CD4-positive, alpha-beta T cell treated with Interferon gamma for 1 hour (primary cell): ENCODE measurements around the gene CNIH3.
"Not testable (repeated sequence)": the region's sequence is repeated elsewhere in the genome, so short reads cannot be mapped to it uniquely, and the experiment has no call there.

Source experiments
- DNase-seq: peaks from one replicate; pipeline ENCODE4 v3.0.0-alpha.2; 2020

Gene CNIH3

DNA sequence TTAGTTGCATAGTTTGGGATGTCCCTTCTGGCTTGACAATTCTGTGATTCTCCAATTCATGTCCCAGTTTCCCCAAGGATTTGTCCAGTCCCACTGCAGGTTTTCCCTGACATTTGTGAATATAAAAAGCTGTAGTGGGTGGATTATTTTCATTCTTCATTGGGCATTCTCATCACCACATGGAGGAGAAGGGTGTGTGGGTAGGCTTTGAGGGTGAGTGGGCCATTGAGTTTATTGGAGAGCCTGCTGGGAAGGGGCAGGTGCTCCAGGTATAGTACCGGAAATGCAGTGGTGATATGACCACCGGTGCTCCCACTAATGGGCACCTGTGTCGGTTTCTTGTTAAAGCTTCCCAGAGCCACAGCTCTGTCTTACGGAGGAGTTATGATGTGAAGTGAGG is 74.5 kb downstream of the CNIH3 start:
- DNase-seq: no peak

DNA sequence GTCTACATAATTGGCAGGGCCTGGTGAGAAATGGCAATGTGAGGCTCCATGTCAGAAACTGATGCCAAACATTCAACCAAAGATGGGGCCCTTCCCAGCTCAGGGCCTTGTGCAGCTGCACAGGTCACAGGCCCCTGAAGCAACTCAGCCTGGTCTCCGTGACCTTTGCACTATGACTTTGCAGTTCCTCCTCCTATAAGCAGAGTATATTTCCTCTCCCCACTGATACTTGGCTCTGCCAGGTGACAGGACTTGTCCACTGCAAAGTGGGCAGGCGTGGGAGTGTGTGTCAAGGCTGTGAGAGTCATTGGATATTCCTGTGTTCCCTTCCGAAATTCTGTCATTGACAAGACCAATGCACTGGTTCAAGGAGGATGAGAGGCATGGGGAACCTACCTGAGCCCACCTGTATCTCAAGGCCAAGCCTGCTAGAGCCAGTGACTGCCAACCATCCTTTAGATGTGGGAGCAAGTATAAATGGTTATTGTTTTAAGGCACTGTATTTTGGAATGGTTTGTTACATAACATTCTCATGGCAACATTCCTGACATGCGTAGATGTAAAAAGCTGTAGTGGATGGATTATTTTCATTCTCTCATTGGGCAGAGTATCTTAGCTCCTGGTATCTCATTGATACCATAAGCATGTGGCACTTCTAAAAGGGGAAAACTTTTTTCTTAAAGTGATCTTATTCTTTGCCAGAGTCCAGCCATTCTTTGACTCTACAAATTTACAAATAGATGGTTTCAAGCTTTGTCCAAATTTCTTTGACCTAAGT is 75.2 kb downstream of the CNIH3 start:
- DNase-seq: no peak

DNA sequence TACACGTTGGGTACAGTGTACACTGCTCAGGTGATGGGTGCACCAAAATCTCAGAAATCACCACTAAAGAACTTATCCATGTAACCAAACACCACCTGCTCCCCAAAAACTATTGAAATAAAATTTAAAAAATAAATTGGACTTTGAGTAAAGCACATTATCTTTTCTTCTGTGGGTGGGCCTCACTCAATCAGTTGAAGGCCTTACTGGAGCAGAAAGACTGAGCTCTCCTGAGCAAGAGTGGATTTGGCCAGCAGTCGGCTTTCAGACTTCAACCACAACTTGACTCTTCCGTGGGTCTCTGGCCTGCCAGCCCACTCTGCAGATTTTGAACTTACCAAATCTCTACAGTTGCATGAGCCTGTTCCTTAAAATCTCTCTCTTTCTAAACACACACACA is 78.9 kb downstream of the CNIH3 start:
- no peak for DNase-seq

DNA sequence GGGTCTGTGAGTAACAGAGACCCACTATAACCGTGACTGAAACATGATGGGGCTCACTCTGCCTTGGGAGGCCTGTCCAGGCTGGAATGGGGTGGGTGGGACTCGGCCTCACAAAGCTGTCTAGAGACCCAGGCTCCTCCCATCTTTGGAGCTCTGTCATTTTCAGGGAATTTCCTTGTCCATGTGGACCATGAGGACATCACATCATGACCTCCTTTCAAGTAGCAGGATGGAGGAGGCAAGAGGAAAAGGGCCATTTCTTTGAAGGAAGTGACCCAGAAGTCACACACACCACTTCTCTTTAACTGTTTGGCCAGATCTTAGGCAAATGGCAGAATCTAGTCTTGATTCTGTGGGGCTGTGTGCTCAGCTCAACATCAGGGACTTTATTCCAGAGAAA is 79.9 kb downstream of the CNIH3 start:
- DNase-seq: no peak

DNA sequence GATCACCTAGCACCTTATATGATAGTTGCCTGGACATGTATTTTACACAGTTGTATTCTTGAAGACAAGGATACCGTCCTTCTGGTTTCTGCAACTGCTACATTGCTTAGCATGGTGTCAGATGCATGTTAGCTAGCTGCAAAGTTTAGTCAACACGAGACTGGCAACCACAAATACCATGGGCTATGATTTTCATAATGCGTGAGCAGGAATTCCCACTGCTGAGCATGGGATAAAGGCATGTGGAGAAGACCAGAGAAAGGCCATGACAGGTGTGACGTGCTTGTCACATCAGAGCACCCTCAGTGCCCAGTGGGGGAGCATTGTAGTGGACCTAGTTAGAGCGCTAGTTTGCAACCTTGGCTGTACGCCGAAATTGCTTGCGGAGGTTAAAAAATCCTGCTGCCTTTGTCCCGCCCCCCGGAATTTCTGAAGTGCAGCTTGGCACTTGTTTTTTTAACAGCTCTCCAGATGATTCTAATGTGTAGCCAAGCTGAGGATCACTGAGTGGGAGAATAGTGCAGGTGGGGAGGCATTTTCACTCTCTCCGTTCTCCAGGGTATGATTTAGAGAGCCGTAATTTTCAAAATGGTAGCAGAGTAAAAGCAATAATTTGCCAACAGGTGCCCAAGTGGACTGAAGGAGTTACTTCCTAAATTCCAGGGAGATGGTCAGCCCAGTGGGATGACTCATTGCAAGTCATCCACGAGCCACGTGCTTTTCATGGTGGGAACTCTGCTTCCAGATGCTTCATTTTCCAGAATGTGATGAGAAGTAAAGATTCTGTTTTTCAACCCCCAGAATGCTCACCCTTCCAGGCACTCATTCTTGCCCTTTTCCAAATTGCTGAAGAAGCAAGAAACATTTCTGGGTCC is 81.0 kb downstream of the CNIH3 start:
- no peak for DNase-seq

DNA sequence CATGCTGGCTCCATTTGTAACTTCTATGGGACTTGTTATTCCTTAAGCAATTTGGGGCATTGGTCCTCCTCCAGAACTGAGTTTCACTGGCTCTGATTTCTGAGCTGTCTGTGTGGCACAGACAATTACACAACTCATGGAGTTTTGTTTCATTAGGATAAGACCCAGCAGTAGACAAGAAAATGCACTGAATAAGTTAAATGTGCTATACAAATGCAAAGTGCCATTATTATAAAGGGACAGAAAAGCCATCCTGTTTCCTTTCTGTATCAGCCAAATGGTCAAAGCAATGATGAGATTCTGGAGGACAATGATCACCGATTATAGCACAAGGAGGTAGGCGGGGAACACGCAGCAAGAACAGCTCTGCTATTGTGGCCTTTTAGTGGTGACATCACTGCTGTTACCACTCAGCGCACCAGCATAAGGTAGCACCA is 81.9 kb downstream of the CNIH3 start:
- DNase-seq: no peak

DNA sequence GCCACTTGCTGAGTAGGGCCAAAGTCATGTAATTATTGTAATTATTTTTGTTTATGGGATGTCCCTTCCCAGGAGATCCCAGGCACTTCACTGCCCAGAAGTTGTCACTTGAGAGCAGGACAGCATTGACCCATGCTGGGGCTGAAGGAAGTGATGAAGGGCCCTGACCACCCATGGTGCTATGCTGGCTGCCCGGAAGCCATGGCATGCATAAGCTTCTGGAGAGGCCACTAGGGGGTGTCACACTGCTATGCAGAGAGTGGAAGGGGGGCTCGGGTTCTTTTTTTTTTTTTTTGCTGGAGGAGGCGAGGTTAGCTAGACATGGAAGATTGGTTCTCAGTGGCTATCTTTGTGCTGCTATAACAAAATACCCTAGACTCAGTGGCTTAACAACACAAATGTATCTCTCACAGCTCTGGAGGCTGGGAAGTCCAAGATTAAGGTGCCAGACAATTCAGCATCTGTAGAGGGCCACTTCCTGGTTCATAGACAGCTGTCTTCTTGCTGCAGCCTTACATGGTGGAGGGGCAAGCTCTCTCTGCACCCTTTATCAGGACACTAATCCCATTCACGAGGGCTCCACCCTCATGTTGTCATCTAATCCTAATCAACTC is 84.9 kb downstream of the CNIH3 start:
- DNase-seq: no peak

DNA sequence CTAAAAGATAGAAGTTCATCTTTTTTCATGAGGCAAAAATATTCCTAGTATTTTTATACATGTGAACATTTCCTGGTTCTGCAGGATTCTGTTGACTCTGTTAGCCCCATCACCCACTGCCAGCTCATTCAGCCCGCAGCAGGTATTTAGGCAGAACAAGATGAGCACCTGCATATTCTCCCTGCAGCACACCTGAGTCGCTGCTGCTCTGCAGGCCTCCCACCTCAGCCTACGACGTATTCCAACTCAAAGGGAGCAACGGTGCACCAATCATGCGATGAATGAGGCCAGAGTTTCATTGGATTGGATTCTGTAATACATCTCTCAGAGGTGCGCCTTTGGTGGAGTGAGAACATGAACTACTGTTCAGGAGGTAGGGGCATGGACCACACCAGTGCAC is 87.6 kb downstream of the CNIH3 start:
- no peak for DNase-seq

DNA sequence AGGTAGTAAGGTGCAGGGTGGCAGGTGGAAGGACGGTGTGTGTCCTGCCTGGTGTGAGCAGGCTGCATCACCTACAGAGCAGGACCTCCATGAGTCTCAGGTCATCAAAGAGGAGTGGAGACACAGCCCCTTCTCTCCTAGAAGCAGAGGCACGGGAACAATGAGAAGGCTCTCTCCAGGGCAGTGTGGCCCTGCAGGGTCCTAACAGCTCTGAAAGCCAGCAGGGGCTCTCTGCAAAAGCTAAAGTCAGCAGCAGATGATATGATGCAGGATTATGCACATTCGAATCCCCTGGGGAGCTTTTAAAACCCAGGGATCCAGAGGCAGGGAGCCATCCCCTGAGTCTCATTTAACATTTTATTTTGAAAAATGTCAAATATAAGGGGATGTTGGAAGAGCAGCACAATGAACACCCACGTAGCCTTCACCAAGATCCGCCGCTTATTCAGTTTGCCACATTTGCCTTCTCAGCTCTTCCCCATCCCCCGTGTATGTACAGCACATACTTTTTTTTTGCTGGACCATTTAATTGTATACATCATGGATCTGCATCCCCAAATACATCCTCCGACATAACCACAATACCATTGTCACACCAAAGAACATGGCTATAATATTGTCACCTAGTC is 88.1 kb downstream of the CNIH3 start:
- DNase-seq: no peak

DNA sequence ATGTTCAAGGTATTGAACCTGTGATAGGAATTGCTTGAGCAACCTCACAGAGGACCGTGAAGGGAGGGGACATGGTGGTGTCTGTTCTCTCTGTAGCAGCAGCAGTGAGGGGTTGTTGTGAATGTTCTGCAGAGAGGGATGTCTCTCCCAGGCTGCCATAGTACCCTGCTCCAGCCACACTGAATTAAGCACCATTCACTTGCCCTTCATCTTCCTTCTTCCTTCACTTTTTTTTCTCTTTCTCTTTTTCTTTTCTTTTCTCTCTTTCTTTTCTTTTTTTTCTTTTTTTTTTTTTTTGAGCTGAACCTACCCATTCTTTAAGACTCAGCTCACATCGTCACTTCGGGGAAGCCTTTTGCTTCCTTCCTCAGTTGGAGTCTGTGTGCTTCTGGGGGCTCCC is 89.5 kb downstream of the CNIH3 start:
- no peak for DNase-seq

DNA sequence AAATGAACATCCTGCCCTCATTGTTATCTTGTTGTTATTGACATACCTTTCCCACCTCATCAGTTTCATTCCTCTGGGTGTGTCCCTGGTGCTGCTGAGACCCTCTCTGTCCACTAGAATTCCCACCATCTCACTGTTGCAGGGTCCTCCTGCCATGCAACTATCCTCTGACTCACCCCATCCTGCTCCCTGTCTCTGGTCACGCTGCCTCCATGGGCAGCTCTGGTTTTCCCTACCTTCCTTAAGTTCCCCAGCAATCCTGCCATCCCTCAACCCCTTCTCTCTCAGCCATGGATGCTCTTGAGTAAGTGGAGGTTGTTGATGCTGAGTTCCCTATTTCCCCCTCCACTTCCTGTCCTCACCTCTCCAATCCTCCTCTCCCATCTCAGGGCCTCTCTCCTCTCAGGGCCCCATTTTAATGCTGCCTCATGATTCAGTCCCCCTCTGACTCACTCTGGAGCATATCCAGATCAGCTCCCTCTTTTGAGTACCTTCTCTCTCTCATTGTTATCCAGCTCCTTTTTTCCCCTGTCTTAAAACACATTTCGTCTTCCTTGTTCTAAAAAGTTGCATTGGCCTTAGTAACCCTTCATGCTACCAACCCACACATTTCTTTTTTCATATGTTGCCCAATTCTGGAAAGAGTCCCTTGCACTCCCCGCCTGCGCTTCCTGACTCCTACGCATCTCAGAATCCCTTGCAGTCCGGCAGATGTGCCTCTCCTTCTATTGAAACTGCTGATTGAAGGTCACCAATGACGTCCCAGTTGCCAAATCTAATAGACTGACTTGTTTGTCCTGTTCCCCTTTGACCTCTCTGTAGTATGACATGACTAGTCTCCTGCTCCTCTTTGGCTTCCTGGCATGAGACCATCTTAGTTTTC is 92.0 kb downstream of the CNIH3 start:
- DNase-seq: no peak

DNA sequence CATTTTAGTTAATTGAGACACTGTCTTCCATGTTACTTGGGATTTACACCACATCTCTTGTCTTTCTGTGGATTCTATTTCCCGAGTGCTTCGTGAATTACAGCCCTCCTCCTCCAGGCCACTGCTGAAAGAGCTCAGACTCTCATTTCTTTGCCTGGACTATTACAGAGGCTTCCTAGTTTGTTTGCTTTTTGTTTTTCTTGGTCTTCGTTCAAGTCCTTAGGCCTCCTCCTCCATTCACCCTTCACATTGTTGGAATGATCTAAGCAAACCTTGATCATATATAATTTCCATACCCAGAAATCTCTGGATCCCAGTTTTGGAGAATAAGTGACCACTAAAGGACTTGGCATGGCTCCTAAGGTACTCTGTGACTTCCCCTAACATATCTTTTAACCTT is 94.1 kb downstream of the CNIH3 start:
- no peak for DNase-seq

DNA sequence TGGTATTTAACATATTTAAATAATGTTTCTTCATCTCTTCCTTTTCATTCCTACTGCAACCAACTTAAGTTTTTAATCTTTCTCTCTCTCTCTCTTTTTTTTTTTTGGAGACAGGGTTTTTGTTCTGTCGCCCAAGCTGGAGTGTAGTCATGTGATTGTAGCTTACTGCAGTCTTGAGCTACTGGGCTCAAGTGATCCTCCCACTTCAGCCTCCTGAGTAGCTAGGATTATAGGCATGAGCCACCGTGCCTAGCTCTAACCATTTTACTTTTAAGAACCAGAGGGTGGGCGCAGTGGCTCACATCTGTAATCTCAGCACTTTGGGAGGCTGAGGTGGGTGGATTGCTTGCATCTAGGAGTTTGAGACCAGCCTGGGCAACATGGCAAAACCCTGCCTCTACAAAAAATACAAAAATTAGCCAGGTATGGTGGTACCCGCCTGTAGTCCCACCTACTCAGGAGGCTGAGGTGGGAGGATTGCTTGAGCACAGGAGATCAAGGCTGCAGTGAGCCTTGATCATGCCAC is 95.2 kb downstream of the CNIH3 start:
- not testable (repeated sequence) for DNase-seq

DNA sequence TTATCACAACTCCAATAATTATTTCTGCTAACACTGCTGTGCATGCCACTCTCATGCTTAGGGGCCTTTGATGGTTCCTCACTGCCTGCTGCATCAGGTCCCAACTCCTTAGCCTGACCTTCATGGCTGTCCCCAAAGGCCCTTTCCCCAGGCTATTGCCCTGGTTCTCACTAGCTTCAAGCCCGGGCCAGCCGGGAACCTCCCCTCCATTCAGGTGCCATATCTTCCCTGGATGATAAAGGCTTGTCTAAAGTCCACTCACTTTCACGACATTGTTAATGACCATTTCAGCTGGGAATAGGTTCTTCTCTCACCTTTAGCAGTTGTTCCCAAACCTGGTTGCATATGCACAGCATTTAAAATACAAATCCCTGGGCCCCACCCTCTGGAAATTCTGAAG is 95.8 kb downstream of the CNIH3 start:
- no peak for DNase-seq

DNA sequence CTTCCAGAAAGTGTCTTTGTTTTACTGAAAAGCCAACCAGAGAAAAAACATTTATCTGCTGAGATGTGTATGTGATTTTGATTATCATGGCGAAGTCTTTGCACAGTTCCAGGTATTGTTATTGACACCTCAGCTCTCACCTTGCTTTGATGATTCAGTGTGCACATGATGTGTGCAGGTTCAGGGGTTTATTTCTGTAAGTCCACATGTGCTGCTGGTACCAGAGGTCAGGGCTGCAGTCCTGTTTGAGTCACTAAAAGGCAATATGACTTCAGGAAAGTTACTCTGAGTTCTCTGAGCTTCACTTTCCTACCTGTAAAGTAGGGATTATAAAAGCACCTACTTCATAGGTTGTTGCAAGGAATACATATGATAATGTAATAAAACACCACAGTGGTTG is 97.1 kb downstream of the CNIH3 start:
- DNase-seq: no peak

DNA sequence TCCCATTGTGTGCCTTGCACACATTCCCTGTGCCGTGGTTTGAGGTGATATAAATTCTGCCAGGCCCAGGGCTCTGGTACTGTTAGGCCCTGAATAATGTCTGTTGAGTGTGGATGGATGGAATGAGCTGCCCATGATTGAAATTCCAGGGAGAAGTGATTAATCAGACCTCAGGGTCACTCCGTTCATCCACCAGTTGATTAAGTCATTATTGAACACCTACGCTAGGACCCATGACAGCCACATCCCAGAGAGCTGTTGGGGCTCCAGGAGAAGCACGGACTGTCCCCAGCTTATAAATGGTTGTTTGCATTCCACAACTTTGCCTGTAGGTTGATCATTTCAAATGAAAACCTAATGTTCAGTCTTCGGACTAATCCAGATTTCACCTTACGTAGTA is 98.4 kb downstream of the CNIH3 start:
- DNase-seq: no peak

DNA sequence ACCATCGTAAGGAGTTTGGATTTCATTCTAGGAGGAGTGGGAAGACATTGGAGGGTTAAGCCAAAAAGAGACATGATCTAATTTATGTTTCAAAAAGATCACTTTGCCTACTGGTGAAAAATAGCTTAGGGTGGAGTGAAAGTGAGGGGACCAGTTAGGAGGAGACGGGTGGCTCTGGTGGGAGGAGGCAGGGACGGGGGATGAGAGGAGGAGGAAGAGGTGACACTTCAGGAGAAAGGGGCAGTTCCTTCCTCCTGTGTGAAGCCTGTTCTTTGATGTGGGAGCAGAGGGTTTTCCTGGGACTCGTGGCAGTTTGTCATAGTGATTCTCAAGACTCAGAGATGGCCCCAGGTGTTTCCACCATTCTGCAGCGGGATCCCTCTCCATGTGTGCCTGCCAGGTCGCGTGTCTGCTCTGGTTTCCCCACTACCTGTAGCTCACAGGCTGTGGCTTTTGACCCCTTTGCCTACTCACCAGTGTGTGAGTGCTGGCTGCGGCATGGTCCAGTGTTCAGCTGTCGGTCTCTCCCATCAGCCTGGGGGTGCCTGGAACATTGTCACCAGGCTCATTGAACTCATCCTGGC is 102.4 kb downstream of the CNIH3 start:
- DNase-seq: no peak

DNA sequence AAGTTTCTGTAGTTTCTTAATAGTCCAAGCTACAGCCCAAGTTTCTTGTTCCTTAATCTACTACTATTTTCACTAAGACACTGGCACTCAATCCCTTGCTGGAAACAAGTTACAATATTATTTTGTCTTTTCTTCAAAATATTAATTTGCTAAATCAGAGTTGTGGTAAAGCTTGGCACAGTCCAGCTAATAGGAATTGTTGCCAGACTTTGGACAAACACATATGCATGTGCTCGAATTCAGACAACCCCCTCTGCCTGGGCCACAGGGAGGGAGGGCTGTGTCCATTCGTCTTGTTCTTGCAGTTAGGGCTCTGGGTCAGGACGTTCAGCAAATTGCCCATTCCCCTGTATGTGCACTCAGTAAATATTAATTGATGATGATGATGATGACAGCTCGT is 103.6 kb downstream of the CNIH3 start:
- no peak for DNase-seq

DNA sequence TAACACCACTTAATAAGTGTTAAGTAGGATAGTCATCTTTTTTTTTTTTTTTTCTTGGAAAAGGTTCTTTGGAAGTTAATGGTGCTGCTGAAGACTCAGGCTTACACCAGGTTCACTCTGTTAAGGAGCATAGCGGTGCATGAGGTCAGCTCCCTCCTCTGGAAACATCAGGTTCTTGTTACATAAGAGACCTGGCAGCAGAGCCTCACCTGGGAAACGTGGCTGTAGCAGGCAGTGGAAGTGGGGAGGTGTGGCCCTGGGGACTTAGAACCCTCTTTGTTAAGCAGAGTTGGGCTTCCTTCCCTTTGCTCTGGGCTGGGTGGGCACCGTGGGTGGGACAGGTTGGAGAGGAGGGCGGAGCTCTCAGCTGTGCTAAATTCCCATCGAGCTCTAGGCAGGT is 104.1 kb downstream of the CNIH3 start:
- no peak for DNase-seq

DNA sequence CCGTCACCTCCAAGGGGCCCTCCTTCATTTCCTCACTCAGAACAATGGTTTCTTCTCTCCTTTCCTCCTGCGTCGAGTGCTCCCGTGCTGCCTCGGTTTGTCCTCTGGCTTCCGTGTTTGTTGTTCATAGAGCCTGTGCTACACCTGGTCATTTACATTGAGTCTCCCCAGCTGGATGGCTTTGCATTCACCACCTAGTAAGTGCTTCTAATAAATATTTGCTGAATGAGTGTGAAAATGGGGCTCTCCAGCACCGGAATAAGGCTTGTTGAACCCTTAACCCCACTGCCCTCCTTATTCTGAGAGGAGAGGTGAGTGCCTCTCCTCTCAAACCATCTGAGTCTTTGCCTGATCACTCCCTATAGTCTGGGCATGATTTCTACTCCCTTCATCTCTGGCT is 104.9 kb downstream of the CNIH3 start:
- DNase-seq: no peak

DNA sequence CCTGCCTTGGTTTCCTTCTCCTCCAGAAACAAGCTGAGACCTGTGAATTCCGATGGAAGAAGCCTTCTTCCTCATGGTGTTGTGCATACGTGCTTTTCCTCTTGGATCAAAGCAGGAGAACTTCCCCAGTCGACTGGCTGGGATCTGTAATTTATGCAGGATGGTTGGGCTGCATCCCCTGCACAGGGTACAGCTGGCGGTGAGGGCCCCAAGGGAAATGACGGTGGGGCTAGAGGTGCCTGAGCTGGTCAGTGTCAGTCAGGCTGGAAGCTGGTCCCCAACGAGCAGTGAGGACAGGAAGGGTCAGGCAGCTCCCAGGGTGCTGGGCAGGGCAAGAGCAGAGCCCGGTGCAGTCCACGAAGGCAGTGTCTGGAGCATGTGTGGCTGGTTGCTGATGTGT is 106.7 kb downstream of the CNIH3 start:
- no peak for DNase-seq

DNA sequence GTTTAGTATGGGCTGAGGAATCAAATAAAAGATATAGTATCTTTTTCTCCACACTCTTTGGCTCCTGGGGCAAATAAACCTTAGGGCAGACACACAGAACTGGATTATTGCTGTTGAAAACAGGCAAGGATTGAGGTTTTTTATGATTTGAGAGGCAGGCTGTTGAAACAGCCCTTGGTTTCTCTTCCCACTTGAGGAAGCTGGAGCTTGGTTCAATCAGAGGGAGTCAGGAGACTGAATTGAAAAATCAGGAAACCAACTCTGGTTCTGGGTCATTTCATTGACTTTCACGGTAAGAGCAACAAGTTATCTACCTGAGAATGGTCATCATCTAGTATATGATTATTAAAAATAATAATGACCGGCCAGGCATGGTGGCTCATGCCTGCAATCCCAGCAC is 108.4 kb downstream of the CNIH3 start:
- DNase-seq: no peak
